DND-41 (cell line): ENCODE data around the gene BCL2L1.

ENCODE experiments used
- ATAC-seq: fragments of 200-7000 bp; cut with Tn5 transposase; 3 replicates; pipeline ENCODE4 v1.9.1; 2021; ENCODE audit warnings: low read depth; ENCODE audit not compliant: insufficient read depth
- DNase-seq: peaks from one replicate; pipeline ENCODE4 v3.0.0-alpha.2; 2020
- H2AFZ ChIP-seq: 2 replicates; pipeline ENCODE4 v1.6.0; 2012; ENCODE audit warnings: low read depth, low read length
- H3K27ac ChIP-seq: 2 replicates; pipeline ENCODE4 v1.5.1; 2012; ENCODE audit warnings: low read length, inconsistent platforms
- H3K27me3 ChIP-seq: fragments of 200-600 bp; sonication (generic); 2 replicates; pipeline ENCODE4 v1.6.0; 2012; ENCODE audit warnings: low read length, mild to moderate bottlenecking, inconsistent platforms; ENCODE audit not compliant: insufficient read depth, poor library complexity
- H3K36me3 ChIP-seq: 2 replicates; pipeline ENCODE4 v1.5.1; 2012; ENCODE audit warnings: low read length, inconsistent platforms; ENCODE audit not compliant: insufficient read depth
- H3K4me1 ChIP-seq: 2 replicates; pipeline ENCODE4 v1.5.1; 2012; ENCODE audit warnings: mild to moderate bottlenecking, low read length; ENCODE audit not compliant: insufficient read depth
- H3K4me2 ChIP-seq: 2 replicates; pipeline ENCODE4 v1.6.0; 2012; ENCODE audit warnings: mild to moderate bottlenecking, moderate library complexity, low read length, inconsistent platforms; ENCODE audit not compliant: insufficient read depth
- H3K4me3 ChIP-seq, 2 experiments: fragments of 200-600 bp in 1 of 2; shearing (Covaris generic) in 1 of 2; 2 replicates each; pipeline ENCODE4 v1.5.1; 2012 to 2016; ENCODE audit warnings: inconsistent platforms in 2 of 2, low read length in 2 of 2, mild to moderate bottlenecking in 2 of 2, low read depth in 1 of 2, moderate library complexity in 1 of 2
- H3K79me2 ChIP-seq: 2 replicates; pipeline ENCODE4 v1.6.0; 2012; ENCODE audit warnings: low read length, inconsistent platforms; ENCODE audit not compliant: insufficient read depth
- H3K9ac ChIP-seq: 2 replicates; pipeline ENCODE4 v1.6.0; 2012; ENCODE audit warnings: low read depth, mild to moderate bottlenecking, inconsistent platforms, low read length, moderate library complexity
- H3K9me3 ChIP-seq: 2 replicates; pipeline ENCODE4 v1.5.1; 2012; ENCODE audit warnings: low read length, moderate library complexity, mild to moderate bottlenecking, inconsistent platforms; ENCODE audit not compliant: insufficient read depth, severe bottlenecking
- H4K20me1 ChIP-seq: 2 replicates; pipeline ENCODE4 v1.6.0; 2012; ENCODE audit warnings: low read length; ENCODE audit not compliant: insufficient read depth
- EZH2 ChIP-seq: IDR thresholded peaks from 3 replicates; pipeline ENCODE4 v1.6.1; 2012; ENCODE audit warnings: borderline replicate concordance, low read depth, mild to moderate bottlenecking, moderate library complexity, low read length, inconsistent platforms; ENCODE audit not compliant: severe bottlenecking
- TF ChIP-seq, protein P1 (sequence below): IDR thresholded peaks from 2 replicates; pipeline ENCODE4 v1.5.1; 2012; ENCODE audit warnings: borderline replicate concordance, low read length, moderate library complexity, mild to moderate bottlenecking; ENCODE audit not compliant: poor library complexity, severe bottlenecking; ENCODE audit errors: extremely low read depth

The BCL2L1 gene

DNA sequence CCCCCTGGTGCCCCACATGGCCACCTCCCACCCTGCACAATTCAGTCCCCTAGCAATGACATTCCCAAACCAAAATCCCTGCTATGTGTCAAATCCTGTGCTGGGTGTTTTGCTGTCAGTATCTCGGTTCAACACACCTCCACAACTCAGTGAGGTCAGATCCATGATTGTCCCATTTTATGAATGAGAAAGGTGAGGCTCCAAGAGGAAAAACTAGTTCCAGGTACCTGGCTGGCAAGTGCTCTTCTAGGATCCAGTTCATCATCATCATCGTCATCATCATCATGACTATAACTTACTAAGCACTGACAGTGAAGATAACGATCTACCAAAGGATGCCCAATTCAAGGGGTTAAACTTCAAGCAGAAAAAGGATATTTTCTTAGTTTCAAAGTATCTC, 102.4 kb downstream of the BCL2L1 start:
- Histone ChIP-seq H3K36me3 (no peaks in the 10 kb centered on the region), H3K9me3 (no peaks in the 10 kb centered on the region), H3K27ac (no peak overlapping the region), H3K79me2 (no peaks in the 10 kb centered on the region), H2AFZ (no peak overlapping the region), H3K4me2 (no peak overlapping the region), H3K4me3 (no peak overlapping the region), H3K4me1 (peaks cover 5% of the 10 kb centered on the region), H3K9ac (no peak overlapping the region), H3K27me3 (no peaks in the 10 kb centered on the region), H4K20me1 (no peaks in the 10 kb centered on the region)
- DNase-seq (no peak), ATAC-seq (no peak)
- no peak for TF ChIP-seq EZH2
- TF ChIP-seq, protein P1, sequence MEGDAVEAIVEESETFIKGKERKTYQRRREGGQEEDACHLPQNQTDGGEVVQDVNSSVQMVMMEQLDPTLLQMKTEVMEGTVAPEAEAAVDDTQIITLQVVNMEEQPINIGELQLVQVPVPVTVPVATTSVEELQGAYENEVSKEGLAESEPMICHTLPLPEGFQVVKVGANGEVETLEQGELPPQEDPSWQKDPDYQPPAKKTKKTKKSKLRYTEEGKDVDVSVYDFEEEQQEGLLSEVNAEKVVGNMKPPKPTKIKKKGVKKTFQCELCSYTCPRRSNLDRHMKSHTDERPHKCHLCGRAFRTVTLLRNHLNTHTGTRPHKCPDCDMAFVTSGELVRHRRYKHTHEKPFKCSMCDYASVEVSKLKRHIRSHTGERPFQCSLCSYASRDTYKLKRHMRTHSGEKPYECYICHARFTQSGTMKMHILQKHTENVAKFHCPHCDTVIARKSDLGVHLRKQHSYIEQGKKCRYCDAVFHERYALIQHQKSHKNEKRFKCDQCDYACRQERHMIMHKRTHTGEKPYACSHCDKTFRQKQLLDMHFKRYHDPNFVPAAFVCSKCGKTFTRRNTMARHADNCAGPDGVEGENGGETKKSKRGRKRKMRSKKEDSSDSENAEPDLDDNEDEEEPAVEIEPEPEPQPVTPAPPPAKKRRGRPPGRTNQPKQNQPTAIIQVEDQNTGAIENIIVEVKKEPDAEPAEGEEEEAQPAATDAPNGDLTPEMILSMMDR = no peak

DNA sequence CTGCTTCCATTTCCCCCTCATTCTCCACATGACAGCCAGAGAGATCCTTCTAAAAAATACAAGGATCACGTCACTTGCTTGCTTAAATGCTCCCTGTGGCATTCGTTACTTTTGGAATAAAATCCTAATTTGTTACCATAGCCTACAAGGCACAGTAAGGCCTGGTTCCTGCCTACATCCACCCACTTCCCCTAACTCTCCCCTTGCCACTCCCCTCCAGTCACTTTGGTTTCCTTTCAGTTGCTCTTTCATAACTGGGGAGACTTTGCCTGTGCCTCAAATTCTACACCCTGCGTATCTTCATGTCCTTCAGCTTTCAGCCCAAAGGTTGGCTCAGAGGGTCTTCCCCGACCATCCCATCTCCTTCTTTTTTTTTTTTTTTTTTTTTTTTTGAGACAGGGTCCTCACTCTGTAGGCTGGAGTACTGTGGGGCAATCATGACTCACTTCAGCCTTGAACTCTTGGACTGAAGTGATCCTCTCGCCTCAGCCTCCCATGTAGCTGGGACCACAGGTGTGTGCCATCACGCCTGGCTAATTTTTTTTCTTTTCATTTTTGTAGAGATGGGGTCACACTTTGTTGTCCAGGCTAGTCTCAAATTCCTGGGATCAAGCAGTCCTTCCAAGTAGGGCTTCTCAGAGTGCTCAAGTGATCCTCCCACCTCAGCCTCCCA, 105.1 kb downstream of the BCL2L1 start:
- no peak overlapping the region for H3K4me2 ChIP-seq

DNA sequence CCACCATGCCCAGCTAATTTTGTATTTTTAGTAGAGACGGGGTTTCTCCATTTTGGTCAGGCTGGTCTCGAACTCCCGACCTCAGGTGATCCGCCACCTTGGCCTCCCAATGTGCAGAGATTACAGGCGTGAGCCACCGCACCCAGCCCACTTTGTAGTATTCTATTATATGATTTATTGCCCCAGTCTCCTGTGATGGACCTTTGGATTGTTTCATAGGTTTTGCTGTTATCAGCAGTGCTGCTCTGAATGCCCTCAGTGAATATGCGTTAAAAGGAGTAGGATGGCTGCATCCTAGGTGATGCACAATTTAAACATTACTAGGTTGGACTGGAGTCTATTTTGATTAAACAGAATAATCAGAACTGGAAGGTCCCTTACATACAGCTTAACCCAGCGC, 107.3 kb downstream of the BCL2L1 start:
- Histone ChIP-seq H3K36me3 (no peaks in the 10 kb centered on the region), H3K79me2 (no peaks in the 10 kb centered on the region), H3K27me3 (no peaks in the 10 kb centered on the region), H2AFZ (no peak overlapping the region), H3K9me3 (no peaks in the 10 kb centered on the region), H3K27ac (no peak overlapping the region), H4K20me1 (no peaks in the 10 kb centered on the region), H3K4me3 (no peak overlapping the region), H3K4me1 (peaks cover 14% of the 10 kb centered on the region), H3K4me2 (no peak overlapping the region), H3K9ac (no peak overlapping the region)
- ATAC-seq (no peak), DNase-seq (no peak)
- TF ChIP-seq EZH2 = no peak
- TF ChIP-seq, protein P1 = no peak

More for the DNA sequence above, 105.1 kb downstream of the BCL2L1 start:
- Histone ChIP-seq H4K20me1 (no peaks in the 10 kb centered on the region), H3K4me3 (no peak overlapping the region), H3K27me3 (no peaks in the 10 kb centered on the region), H2AFZ (peak overlapping the region; percentile 3), H3K9me3 (no peaks in the 10 kb centered on the region), H3K36me3 (no peaks in the 10 kb centered on the region), H3K27ac (no peak overlapping the region), H3K4me1 (peaks cover 11% of the 10 kb centered on the region), H3K79me2 (no peaks in the 10 kb centered on the region), H3K9ac (no peak overlapping the region)
- TF ChIP-seq, protein P1 = no peak
- TF ChIP-seq EZH2 = no peak
- no peak for ATAC-seq
- DNase-seq = no peak
